ENCODE results near the gene HOXC12.

The HOXC12 gene

GRCh38 chr12:53994264-53995001 lies 39.7 kb downstream of the HOXC12 start:
- DNase-seq = no peak

GRCh38 chr12:53995002-53995377 lies 40.3 kb downstream of the HOXC12 start:
- no peak for DNase-seq

GRCh38 chr12:53995378-53996239 lies 40.9 kb downstream of the HOXC12 start:
- DNase-seq = no peak

GRCh38 chr12:53996240-53997203 lies 41.8 kb downstream of the HOXC12 start:
- no peak for DNase-seq

GRCh38 chr12:53997204-53998109 lies 42.8 kb downstream of the HOXC12 start:
- DNase-seq = no peak

GRCh38 chr12:53998110-53998899 lies 43.6 kb downstream of the HOXC12 start:
- no peak for DNase-seq

GRCh38 chr12:53998900-53999236 lies 44.2 kb downstream of the HOXC12 start:
- no peak for DNase-seq

GRCh38 chr12:53999559-54000115 lies 44.9 kb downstream of the HOXC12 start:
- no peak for DNase-seq

GRCh38 chr12:54000116-54001114 lies 45.7 kb downstream of the HOXC12 start, which contains the start of gene HOXC9:
HOXC9 (plus strand) TSS chr12:54000161; CDS start chr12:54000189, 28 bp downstream.
- no peak for DNase-seq

- no peak for DNase-seq
Observed at GRCh38 chr12:54001283-54002187, 46.8 kb downstream of the HOXC12 start.

GRCh38 chr12:54002278-54002914 lies 47.7 kb downstream of the HOXC12 start:
- no peak for DNase-seq

GRCh38 chr12:54002915-54003389 lies 48.2 kb downstream of the HOXC12 start:
- no peak for DNase-seq

- DNase-seq = no peak
Observed at GRCh38 chr12:54003625-54004024, 48.9 kb downstream of the HOXC12 start.

GRCh38 chr12:54004063-54004840 lies 49.5 kb downstream of the HOXC12 start:
- DNase-seq = no peak

GRCh38 chr12:54004841-54005530 lies 50.3 kb downstream of the HOXC12 start:
- DNase-seq = no peak

All from amygdala (tissue), 56 donors.